Kidney epithelial cell (primary cell): Measurements from ENCODE around the gene ARFGAP2. TPM values are rescaled to one million over a fixed set of nuclear protein-coding genes. Genes with fewer than 3 reads are reported as not detected.

Source experiments
- DNase-seq: peaks from one replicate; pipeline ENCODE4 v3.0.0-alpha.2; 2010; ENCODE audit warnings: low read depth
- H3K27me3 ChIP-seq: 2 replicates; pipeline ENCODE4 v1.6.0; 2011; ENCODE audit warnings: low read length; ENCODE audit not compliant: control insufficient read depth, insufficient read depth
- H3K36me3 ChIP-seq: 2 replicates; pipeline ENCODE4 v1.5.1; 2011; ENCODE audit warnings: low read length; ENCODE audit not compliant: control insufficient read depth, insufficient read depth
- H3K4me3 ChIP-seq: 2 replicates; pipeline ENCODE4 v1.5.1; 2011; ENCODE audit warnings: low read depth, mild to moderate bottlenecking, control low read depth, low read length
- total RNA-seq: library from RNA; depleted of rRNA; stranded (reverse); fragments of >200 nt; gene quantifications from 2 replicates; pipeline ENCODE4 v1.2.3, GENCODE V29; 2015
- TF ChIP-seq, protein P1 (sequence below): IDR thresholded peaks from 2 replicates; pipeline ENCODE4 v1.5.1; 2011; ENCODE audit warnings: mild to moderate bottlenecking, moderate library complexity, low read length, control low read depth, inconsistent platforms; ENCODE audit not compliant: insufficient read depth, poor library complexity, severe bottlenecking

ARFGAP2 gene
- total RNA-seq, 1 donor from 2014 or later, result 95.7 TPM

DNA sequence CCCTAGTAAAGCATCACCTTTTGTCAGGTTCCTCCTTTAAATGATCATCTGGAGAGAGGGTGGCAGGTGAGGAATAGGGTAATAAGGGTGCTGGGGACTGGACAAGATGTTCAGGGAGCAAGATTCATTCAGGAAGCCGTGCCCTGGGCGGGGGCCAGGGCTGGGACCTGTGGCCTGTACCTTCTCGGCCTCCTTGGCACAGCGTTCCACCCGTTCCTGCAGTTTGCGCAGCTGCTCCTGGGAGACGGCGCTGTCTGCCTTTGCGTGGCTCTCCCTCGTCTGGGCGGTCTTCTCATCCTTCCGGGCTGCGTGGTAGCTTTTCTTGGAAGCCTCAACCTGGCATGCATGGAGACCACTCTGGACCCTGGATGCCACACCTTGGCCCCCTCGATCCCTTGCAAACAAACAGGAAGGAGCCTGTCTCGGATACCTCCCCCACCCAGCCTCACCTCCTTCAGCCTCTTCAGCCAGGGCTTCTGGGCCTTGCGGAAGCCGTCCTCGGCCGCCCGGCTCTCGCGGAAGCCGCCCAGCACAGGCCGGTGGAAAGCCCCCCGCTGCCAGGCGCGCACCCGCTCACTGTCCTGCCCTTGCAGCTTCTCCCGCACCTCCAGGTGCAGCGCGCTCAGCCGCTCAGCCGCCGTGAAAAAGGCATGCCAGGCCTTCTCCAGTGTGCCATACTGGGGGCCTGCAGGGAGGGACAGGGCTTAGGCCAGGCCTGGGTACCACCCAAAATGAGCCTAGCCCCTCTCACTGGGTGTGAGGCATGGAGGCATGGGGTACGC is 3.5 kb upstream of the ARFGAP2 start:
- H3K27me3 ChIP-seq, result no peaks in the 10 kb centered on the region
- no peak overlapping the region for H3K4me3 ChIP-seq
- TF ChIP-seq, protein P1, sequence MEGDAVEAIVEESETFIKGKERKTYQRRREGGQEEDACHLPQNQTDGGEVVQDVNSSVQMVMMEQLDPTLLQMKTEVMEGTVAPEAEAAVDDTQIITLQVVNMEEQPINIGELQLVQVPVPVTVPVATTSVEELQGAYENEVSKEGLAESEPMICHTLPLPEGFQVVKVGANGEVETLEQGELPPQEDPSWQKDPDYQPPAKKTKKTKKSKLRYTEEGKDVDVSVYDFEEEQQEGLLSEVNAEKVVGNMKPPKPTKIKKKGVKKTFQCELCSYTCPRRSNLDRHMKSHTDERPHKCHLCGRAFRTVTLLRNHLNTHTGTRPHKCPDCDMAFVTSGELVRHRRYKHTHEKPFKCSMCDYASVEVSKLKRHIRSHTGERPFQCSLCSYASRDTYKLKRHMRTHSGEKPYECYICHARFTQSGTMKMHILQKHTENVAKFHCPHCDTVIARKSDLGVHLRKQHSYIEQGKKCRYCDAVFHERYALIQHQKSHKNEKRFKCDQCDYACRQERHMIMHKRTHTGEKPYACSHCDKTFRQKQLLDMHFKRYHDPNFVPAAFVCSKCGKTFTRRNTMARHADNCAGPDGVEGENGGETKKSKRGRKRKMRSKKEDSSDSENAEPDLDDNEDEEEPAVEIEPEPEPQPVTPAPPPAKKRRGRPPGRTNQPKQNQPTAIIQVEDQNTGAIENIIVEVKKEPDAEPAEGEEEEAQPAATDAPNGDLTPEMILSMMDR, result no peak
- peaks cover 2% of the 10 kb centered on the region for H3K36me3 ChIP-seq
- DNase-seq, result no peak

DNA sequence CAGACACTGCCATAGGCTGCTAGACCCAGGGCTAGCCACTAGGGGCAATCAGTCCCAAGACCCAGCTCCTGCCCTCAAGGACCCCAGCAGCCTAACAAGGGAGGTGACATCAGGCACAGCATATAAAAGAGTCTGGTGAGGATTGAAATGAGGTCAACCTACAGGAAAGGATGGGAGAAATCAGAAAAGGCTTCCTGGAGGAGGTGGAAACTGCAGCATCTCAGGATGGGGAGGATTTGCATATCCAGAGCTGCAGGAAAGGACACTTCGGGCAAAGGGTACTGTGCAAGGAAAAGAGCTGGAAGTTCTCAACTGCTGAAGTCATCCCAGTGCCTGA is 2.9 kb upstream of the ARFGAP2 start:
- TF ChIP-seq, protein P1, result peak; percentile 65
- DNase-seq, result no peak
- peaks cover 2% of the 10 kb centered on the region for H3K36me3 ChIP-seq
- H3K27me3 ChIP-seq, result no peaks in the 10 kb centered on the region
- H3K4me3 ChIP-seq, result no peak overlapping the region

DNA sequence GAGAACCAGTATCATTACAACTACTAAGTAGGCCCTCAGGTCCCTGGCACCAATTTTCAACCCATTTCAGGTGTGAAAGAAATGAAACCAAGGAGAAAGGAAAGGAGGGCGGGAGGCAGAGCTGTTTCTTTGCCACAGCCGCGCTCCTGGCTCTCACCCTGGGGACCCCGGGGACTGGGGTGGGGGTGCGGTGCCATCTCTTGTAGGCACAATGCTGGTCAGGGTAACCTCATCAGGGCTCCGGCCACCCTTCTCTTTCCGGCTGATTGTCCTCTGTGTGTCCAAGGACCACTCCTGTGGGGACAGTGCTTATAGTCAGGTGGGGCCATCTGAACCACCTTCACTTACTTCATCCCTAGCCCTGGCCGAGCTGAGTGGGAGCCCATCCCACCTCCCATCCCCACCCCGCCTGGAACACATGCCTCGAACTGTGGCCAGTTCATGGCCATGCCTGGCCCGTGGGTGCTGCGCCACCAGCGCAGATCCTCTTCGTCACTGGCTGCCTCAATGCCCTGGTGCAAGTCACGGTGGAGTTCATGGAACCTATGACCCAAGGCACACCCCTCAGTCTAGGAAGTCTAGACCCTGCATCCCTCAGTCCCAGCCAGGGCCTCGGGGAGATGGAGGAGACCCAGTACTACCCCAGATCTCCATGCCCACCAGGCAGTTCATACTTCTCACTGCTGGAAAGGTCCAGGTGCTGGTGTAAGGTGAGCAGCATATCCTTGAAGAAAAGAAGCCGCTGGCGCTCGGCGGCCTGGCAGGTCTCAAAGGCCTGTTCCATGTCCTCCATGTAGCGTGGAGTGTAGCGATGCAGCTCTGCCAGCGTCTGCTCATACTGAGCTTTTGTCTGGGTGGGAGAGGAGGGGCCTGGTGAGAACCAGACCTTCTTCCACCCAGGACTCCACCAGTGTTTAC is 2.3 kb upstream of the ARFGAP2 start:
- no peak for DNase-seq
- Histone ChIP-seq H3K36me3 (peaks cover 2% of the 10 kb centered on the region), H3K27me3 (no peaks in the 10 kb centered on the region), H3K4me3 (no peak overlapping the region)
- TF ChIP-seq, protein P1, result no peak

DNA sequence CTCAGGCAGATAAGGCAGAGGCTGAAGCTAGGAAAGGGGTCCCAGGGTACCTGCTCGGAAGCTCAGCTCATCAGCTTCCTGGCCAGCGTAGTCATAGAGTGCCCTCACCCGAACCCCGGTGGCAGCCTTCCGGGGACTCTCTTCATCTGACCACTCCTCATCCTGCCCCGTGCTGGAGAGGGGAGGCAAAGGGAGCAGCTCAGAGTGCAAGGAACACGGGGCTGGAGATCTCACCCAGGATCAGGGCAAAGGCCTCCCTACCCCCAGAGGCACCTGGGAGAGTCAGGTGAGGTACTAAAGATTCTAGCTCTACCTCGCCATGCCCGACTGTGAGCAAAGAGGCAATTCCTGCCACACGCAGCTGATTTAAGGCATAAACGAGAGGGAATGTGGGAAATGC is 1.6 kb upstream of the ARFGAP2 start:
- H3K27me3 ChIP-seq, result no peaks in the 10 kb centered on the region
- H3K36me3 ChIP-seq, result peaks cover 2% of the 10 kb centered on the region
- H3K4me3 ChIP-seq, result no peak overlapping the region
- TF ChIP-seq, protein P1, result no peak
- DNase-seq, result no peak

DNA sequence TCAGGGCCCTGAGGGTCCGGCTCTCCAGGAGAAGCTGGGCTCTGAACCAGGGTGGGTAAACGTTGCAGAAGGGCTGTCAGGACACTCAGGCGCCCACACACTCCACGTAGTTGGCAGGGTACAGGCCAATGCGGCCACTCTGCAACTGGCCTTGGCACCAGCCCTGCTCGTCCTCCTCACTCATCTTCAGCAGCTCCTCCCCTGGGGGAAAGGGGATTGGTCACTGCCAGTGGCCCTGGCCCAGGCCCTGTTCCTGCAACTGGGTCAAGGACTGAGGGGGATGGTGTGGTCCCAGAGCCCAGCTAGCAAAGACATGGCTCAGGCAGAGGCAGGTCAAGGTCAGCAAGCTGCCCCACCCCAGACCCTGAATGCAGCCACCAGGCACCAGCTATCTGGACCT is 1.2 kb upstream of the ARFGAP2 start:
- TF ChIP-seq, protein P1, result no peak
- Histone ChIP-seq H3K4me3 (no peak overlapping the region), H3K27me3 (no peaks in the 10 kb centered on the region), H3K36me3 (peaks cover 2% of the 10 kb centered on the region)
- no peak for DNase-seq
